COLO829 (cell line): Measurements from ENCODE around the gene REM2.
"Not testable (repeated sequence)": the region's sequence is repeated elsewhere in the genome, so short reads cannot be mapped to it uniquely, and the experiment has no call there.

ENCODE experiments used
- DNase-seq: peaks from one replicate; pipeline ENCODE4 v3.0.0; 2012; ENCODE audit warnings: low spot score

REM2 gene

DNA sequence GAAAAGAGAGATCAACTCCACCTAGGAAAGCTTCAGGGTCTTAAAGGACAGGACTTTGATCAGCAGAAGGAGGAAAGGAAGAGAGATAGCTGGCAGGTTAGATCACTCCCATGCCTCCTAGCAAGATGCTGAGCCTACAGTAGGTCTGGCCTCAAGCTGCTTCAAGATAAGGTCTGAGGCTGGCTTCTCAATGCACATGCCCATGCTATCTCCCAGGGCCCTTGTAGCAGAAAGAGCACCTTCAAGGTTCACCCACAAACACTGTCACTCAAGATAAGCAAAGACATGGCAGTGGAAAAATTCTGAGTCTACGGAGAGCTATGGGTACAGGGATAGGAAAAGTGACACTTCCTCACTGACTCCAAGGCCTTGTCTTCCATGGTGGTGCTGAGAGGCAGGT, 14.3 kb downstream of the REM2 start:
- DNase-seq: no peak

DNA sequence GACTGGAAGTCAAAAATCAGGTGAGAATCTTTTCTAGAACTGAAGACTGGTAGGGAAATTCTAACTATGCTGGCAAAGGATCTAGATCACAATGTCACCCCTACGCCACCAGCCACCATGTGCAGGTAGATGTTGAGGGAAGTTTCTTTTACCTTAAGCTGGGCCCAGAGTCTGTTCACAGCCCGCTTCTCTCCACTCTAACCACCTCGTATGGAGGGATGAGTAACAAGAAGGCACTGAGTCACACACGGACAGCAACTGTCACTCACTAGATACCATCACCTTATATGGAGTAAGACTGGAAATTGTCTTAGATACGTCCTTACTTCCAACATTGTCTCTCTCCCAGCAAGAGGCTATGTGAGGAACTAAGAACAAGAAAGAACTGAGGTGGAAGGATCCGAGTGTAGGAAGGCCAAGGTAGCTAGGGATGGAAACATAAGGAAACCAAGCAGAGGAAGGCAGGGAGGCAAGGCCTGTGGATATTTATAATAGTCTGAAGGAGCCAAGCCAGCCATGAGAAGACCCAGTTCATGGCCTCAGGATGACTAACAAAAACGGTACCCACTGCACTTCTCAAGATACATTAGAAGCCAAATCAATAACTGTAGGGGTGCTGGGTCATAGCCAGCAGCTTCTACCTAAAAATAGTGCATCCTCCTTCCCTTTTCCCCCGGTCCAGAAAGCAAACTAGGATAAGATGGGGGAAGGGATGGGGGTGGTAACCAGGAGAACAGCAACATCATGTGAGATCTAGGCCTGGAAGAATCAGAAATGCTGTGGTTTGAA, 15.5 kb downstream of the REM2 start:
- no peak for DNase-seq

- DNase-seq: peak; percentile 79
These were observed 17.2 kb downstream of the REM2 start for GRCh38 chr14:22900081-22900799.

GRCh38 chr14:22901799-22902198, 18.8 kb downstream of the REM2 start:
- no peak for DNase-seq

- no peak for DNase-seq
These were observed 20.7 kb downstream of the REM2 start for GRCh38 chr14:22903742-22904087.

- no peak for DNase-seq
These were observed 22.6 kb downstream of the REM2 start for GRCh38 chr14:22905627-22906026.

GRCh38 chr14:22906073-22906472, 23.1 kb downstream of the REM2 start:
- no peak for DNase-seq

- no peak for DNase-seq
These were observed 24.4 kb downstream of the REM2 start for GRCh38 chr14:22907429-22907828.

DNA sequence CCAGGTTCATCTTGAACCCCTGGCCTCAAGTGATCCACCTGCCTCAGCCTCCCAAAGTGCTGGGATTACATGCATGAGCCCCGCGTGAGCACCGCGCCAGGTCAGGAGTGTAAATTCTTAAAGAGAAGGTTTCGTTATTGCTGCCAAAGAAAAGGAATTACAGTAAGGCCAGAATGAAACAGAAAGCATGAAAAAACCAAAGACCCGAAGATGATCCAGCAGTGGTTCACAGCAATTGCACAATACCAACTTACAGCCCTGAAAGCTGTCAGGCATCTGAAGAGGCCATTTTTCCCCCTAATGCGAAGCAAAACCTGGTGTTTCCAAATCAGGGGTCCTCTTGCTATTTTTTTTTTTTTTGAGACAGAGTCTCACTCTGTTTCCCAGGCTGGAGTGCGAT, 25.6 kb downstream of the REM2 start:
- no peak for DNase-seq

- DNase-seq: no peak
These were observed 27.9 kb downstream of the REM2 start for GRCh38 chr14:22910916-22911315.

DNA sequence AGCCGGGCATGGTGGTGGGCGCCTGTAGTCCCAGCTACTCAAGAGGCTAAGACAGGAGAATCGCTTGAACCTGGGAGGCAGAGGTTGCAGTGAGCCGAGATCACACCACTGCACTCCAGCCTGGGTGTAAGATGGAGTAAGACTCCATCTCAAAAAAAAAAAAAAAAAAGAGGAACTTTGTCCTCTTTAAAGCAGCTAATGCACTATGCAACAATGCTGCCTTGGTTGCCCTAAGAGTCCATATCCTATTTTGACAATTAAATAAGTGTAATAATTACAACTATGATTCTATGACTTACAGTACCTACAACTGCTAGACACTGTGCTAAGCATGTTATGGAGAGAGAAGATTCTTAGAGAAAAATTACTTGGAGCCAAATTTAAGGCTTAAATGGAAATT, 31.8 kb downstream of the REM2 start:
- DNase-seq: not testable (repeated sequence)

DNA sequence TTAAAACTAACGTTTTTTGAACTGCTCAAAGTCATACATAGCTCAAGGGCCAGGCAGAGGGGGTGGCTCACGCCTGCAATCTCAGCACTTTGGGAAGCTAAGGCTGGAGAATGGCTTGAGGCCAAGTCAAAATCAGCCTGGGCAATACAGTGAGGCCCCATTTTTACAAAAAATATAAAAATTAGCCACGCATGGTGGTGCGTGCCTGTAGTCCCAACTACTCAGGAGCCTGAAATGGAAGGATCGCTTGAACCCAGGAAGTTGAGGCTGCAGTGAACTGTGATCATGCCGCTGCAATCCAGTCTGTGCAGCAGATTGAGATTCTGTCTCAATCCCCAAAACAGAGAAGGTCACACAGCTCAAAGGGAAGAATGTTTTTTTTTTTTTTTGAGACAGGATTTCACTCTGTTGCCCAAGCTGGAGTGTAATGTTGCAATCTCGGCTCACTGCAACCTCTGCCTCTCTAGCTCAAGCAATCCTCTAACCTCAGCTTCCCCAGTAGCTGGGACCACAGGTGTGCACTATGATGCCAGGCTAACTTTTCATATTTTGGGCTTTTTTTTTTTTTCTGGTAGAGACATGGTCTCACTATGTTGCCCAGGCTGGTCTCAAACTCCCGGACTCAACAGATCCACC, 33.0 kb downstream of the REM2 start:
- no peak for DNase-seq

GRCh38 chr14:22918804-22919600, 36.0 kb downstream of the REM2 start, which contains the start of gene RBM23:
RBM23 (minus strand) TSS chr14:22919149.
- peak; percentile 98 for DNase-seq

- DNase-seq: no peak
These were observed 36.5 kb downstream of the REM2 start for GRCh38 chr14:22919601-22919921.

GRCh38 chr14:22920697-22921096, 37.7 kb downstream of the REM2 start:
- DNase-seq: no peak

DNA sequence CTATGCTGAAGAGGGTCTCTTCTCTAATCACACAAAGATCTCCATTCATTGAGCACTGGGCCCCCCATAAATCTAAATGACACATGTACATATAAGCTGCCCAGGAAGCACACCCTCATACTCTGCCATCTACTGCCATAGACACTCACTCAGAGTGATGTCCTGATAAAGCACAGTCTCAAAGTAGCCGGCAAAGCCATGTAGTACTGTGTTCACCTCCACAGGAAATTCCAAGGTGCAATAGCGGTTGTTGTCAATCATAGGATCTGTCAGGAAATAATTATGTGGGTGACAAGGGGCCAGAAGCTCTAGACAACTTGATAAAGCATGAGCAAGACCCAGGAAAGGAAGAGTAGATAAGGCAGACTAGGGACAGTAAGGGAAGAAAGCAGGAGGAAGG, 39.3 kb downstream of the REM2 start:
- DNase-seq: no peak

DNA sequence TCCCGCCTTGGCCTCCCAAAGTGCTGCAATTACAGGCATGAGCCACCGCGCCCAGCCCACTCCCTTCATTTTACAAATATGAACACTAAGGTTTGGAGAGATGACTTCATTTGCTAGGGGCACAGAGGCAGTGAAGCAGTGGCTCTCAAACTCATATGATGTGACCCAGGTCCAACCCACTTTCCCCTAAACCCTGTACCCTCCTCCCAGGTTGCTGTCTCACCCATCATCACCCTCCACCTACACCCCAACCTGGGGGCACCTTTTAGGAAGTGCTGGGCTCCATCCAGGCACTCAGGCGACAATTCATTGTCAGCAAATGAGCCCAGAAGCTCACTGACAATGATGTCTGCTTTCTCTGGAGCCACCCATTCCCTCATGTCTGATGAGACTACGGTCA, 40.7 kb downstream of the REM2 start:
- DNase-seq: no peak

DNA sequence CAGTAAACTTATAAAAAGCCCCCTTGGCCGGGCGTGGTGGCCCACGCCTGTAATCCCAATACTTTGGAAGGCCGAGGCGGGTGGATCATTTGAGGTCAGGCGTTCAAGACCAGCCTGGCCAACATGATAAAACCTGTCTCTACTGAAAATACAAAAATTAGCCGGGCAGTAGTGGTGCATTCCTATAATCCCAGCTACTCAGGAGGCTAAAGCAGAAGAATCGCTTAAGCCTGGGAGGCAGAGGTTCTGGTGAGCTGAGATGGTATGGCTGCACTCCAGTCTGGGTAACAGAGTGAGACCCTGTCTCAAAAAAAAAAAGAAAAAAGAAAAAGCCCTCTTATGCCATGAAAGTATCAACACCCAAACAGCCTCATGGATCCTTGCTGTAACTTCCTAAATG, 42.5 kb downstream of the REM2 start:
- no peak for DNase-seq

GRCh38 chr14:22926316-22926715, 43.3 kb downstream of the REM2 start:
- no peak for DNase-seq

- DNase-seq: no peak
These were observed 45.4 kb downstream of the REM2 start for GRCh38 chr14:22928237-22929103.

- DNase-seq: peak; percentile 99
These were observed 46.3 kb downstream of the REM2 start, which contains the start of gene PRMT5 for GRCh38 chr14:22929104-22929960. PRMT5 (minus strand) TSS chr14:22929376; CDS start chr14:22929361, 15 bp downstream.
